Measurements from ENCODE around the gene INHBB. TPM values are rescaled to one million over a fixed set of nuclear protein-coding genes. Genes with fewer than 3 reads are reported as not detected.
"Not testable (repeated sequence)": the region's sequence is repeated elsewhere in the genome, so short reads cannot be mapped to it uniquely, and the experiment has no call there.

Gene INHBB
- total RNA-seq, 2 experiments from 2014 or later: not detected

- DNase-seq: no peak
- no peaks in the 10 kb centered on the region for H3K27me3 Mint-ChIP-seq
- no peaks in the 10 kb centered on the region for H3K4me1 Mint-ChIP-seq
- no peak overlapping the region for H3K27ac Mint-ChIP-seq
- no peaks in the 10 kb centered on the region for H3K36me3 Mint-ChIP-seq
- H3K4me3 Mint-ChIP-seq: no peak overlapping the region
- H3K9me3 Mint-ChIP-seq: no peaks in the 10 kb centered on the region
These were observed 37.9 kb downstream of the INHBB start for GRCh38 chr2:120383631-120384340.

- no peaks in the 10 kb centered on the region for H3K36me3 Mint-ChIP-seq
- DNase-seq: no peak
- H3K9me3 Mint-ChIP-seq: no peaks in the 10 kb centered on the region
- H3K4me3 Mint-ChIP-seq: no peak overlapping the region
- H3K4me1 Mint-ChIP-seq: no peaks in the 10 kb centered on the region
- H3K27me3 Mint-ChIP-seq: no peaks in the 10 kb centered on the region
- H3K27ac Mint-ChIP-seq: no peak overlapping the region
These were observed 38.8 kb downstream of the INHBB start for GRCh38 chr2:120384486-120385354.

- no peak for DNase-seq
- H3K4me3 Mint-ChIP-seq: no peak overlapping the region
- no peaks in the 10 kb centered on the region for H3K4me1 Mint-ChIP-seq
- H3K27me3 Mint-ChIP-seq: no peaks in the 10 kb centered on the region
- H3K36me3 Mint-ChIP-seq: no peaks in the 10 kb centered on the region
- H3K27ac Mint-ChIP-seq: no peak overlapping the region
- no peaks in the 10 kb centered on the region for H3K9me3 Mint-ChIP-seq
These were observed 39.6 kb downstream of the INHBB start for GRCh38 chr2:120385355-120386127.

- Mint-ChIP-seq H3K9me3 (no peaks in the 10 kb centered on the region), H3K36me3 (no peaks in the 10 kb centered on the region), H3K4me1 (no peaks in the 10 kb centered on the region), H3K27me3 (no peaks in the 10 kb centered on the region), H3K4me3 (no peak overlapping the region), H3K27ac (no peak overlapping the region)
- DNase-seq: no peak
These were observed 42.5 kb downstream of the INHBB start for GRCh38 chr2:120388222-120389035.

- Mint-ChIP-seq H3K4me3 (no peak overlapping the region), H3K4me1 (no peaks in the 10 kb centered on the region), H3K9me3 (no peaks in the 10 kb centered on the region), H3K36me3 (no peaks in the 10 kb centered on the region), H3K27ac (no peak overlapping the region), H3K27me3 (no peaks in the 10 kb centered on the region)
- DNase-seq: no peak
These were observed 43.1 kb downstream of the INHBB start for GRCh38 chr2:120389036-120389391.

GRCh38 chr2:120390381-120391055 is 44.6 kb downstream of the INHBB start:
- Mint-ChIP-seq H3K27me3 (peaks cover 4% of the 10 kb centered on the region), H3K9me3 (no peaks in the 10 kb centered on the region), H3K4me1 (no peaks in the 10 kb centered on the region), H3K36me3 (no peaks in the 10 kb centered on the region), H3K27ac (no peak overlapping the region), H3K4me3 (no peak overlapping the region)
- DNase-seq: no peak

- DNase-seq, H3K4me3 Mint-ChIP-seq, H3K36me3 Mint-ChIP-seq, H3K4me1 Mint-ChIP-seq, H3K27ac Mint-ChIP-seq, H3K9me3 Mint-ChIP-seq, H3K27me3 Mint-ChIP-seq: not testable (repeated sequence)
These were observed 45.4 kb downstream of the INHBB start for GRCh38 chr2:120391382-120391781.

- Mint-ChIP-seq H3K4me1 (no peaks in the 10 kb centered on the region), H3K36me3 (no peaks in the 10 kb centered on the region), H3K27me3 (peaks cover 4% of the 10 kb centered on the region), H3K9me3 (no peaks in the 10 kb centered on the region), H3K27ac (no peak overlapping the region), H3K4me3 (no peak overlapping the region)
- DNase-seq: no peak
These were observed 46.2 kb downstream of the INHBB start for GRCh38 chr2:120391911-120392665.

- Mint-ChIP-seq H3K4me1 (no peaks in the 10 kb centered on the region), H3K36me3 (no peaks in the 10 kb centered on the region), H3K27ac (no peak overlapping the region), H3K4me3 (no peak overlapping the region), H3K27me3 (peaks cover 4% of the 10 kb centered on the region), H3K9me3 (no peaks in the 10 kb centered on the region)
- no peak for DNase-seq
These were observed 47.0 kb downstream of the INHBB start for GRCh38 chr2:120392923-120393322.

- Mint-ChIP-seq H3K36me3 (no peaks in the 10 kb centered on the region), H3K4me1 (no peaks in the 10 kb centered on the region), H3K9me3 (no peaks in the 10 kb centered on the region), H3K27me3 (peaks cover 4% of the 10 kb centered on the region), H3K27ac (no peak overlapping the region), H3K4me3 (no peak overlapping the region)
- no peak for DNase-seq
These were observed 47.5 kb downstream of the INHBB start for GRCh38 chr2:120393456-120393855.

GRCh38 chr2:120394764-120395163 is 48.8 kb downstream of the INHBB start:
- Mint-ChIP-seq H3K4me3 (no peak overlapping the region), H3K4me1 (no peaks in the 10 kb centered on the region), H3K27me3 (peaks cover 4% of the 10 kb centered on the region), H3K36me3 (no peaks in the 10 kb centered on the region), H3K9me3 (no peaks in the 10 kb centered on the region), H3K27ac (no peak overlapping the region)
- no peak for DNase-seq

GRCh38 chr2:120395221-120396012 is 49.5 kb downstream of the INHBB start:
- Mint-ChIP-seq H3K27me3 (peaks cover 4% of the 10 kb centered on the region), H3K36me3 (no peaks in the 10 kb centered on the region), H3K4me1 (no peaks in the 10 kb centered on the region), H3K27ac (no peak overlapping the region), H3K9me3 (no peaks in the 10 kb centered on the region), H3K4me3 (no peak overlapping the region)
- no peak for DNase-seq
